Stimulated activated CD4-positive, alpha-beta T cell treated with anti-CD3 and anti-CD28 coated beads, Interleukin-2, amount 100 ng/mL, for 4 hours (primary cell): ENCODE data around the gene TSPEAR.

Source experiments
- DNase-seq: peaks from one replicate; pipeline ENCODE4 v3.0.0-alpha.2; 2020; ENCODE audit warnings: low read depth

Gene TSPEAR

GRCh38 chr21:44547656-44548331 is 163.6 kb downstream of the TSPEAR start:
- peak; percentile 14 for DNase-seq

GRCh38 chr21:44544566-44544965 is 166.8 kb downstream of the TSPEAR start:
- no peak for DNase-seq

GRCh38 chr21:44542716-44543115 is 168.7 kb downstream of the TSPEAR start:
- DNase-seq: no peak

- DNase-seq: no peak
Observed at GRCh38 chr21:44540741-44541288, 170.6 kb downstream of the TSPEAR start.

- no peak for DNase-seq
Observed at GRCh38 chr21:44539991-44540666, 171.2 kb downstream of the TSPEAR start, which contains the start of gene KRTAP10-1. Gene KRTAP10-1, minus strand, starts transcription at chr21:44540195. Its CDS starts 45 bp downstream, at chr21:44540150.

- no peak for DNase-seq
Observed at GRCh38 chr21:44539046-44539445, 172.3 kb downstream of the TSPEAR start.

GRCh38 chr21:44537930-44538911 is 173.2 kb downstream of the TSPEAR start:
- DNase-seq: no peak

GRCh38 chr21:44535963-44536362 is 175.4 kb downstream of the TSPEAR start:
- no peak for DNase-seq

- no peak for DNase-seq
Observed at GRCh38 chr21:44534688-44535087, 176.7 kb downstream of the TSPEAR start.

GRCh38 chr21:44533891-44534627 is 177.3 kb downstream of the TSPEAR start:
- no peak for DNase-seq

- no peak for DNase-seq
Observed at GRCh38 chr21:44533121-44533890, 178.1 kb downstream of the TSPEAR start.

GRCh38 chr21:44532712-44533111 is 178.7 kb downstream of the TSPEAR start:
- DNase-seq: no peak

- no peak for DNase-seq
Observed at GRCh38 chr21:44531606-44532564, 179.5 kb downstream of the TSPEAR start.

- no peak for DNase-seq
Observed at GRCh38 chr21:44530903-44531605, 180.3 kb downstream of the TSPEAR start.

- DNase-seq: no peak
Observed at GRCh38 chr21:44530221-44530902, 181.0 kb downstream of the TSPEAR start.

- DNase-seq: no peak
Observed at GRCh38 chr21:44529503-44530125, 181.8 kb downstream of the TSPEAR start.

GRCh38 chr21:44529011-44529421 is 182.4 kb downstream of the TSPEAR start:
- no peak for DNase-seq

- DNase-seq: no peak
Observed at GRCh38 chr21:44528634-44528995, 182.8 kb downstream of the TSPEAR start.
